Activated B cell treated with CpG ODN at 0.5 μM for 24 hours (primary cell): Measurements from ENCODE around the gene VEPH1. TPM values are rescaled to one million over a fixed set of nuclear protein-coding genes. Genes with fewer than 3 reads are reported as not detected.

Experiments
- ATAC-seq: fragments of 200-7000 bp; cut with Tn5 transposase; one replicate; pipeline ENCODE4 v1.10.0; 2021; ENCODE audit warnings: low read depth, mild to moderate bottlenecking, moderate library complexity
- CTCF ChIA-PET: fragments of 350-600 bp; sonication (Branson Sonifier 250); formaldehyde crosslinking; loops from one replicate; lab custom pipeline; 2021; ENCODE audit warnings: antibody characterized with exemption; lab: Charles Lee
- POLR2A ChIA-PET: fragments of 350-600 bp; sonication (Branson Sonifier 250); formaldehyde crosslinking; loops from one replicate; lab custom pipeline; 2021; ENCODE audit warnings: antibody characterized with exemption; lab: Charles Lee
- DNase-seq: peaks from one replicate; pipeline ENCODE4 v3.0.0; 2022
- H3K27ac Mint-ChIP-seq: one replicate; pipeline ENCODE4 v1.8.0; 2020; ENCODE audit warnings: mixed read lengths
- H3K27me3 Mint-ChIP-seq: one replicate; pipeline ENCODE4 v1.8.0; 2021; ENCODE audit warnings: mixed read lengths
- H3K36me3 Mint-ChIP-seq: one replicate; pipeline ENCODE4 v1.8.0; 2021; ENCODE audit warnings: low read depth, mixed read lengths
- H3K4me1 Mint-ChIP-seq: one replicate; pipeline ENCODE4 v1.8.0; 2021; ENCODE audit warnings: mixed read lengths
- H3K4me3 Mint-ChIP-seq: one replicate; pipeline ENCODE4 v1.8.0; 2020; ENCODE audit warnings: mild to moderate bottlenecking, mixed read lengths
- H3K9me3 Mint-ChIP-seq: one replicate; pipeline ENCODE4 v1.8.0; 2020; ENCODE audit warnings: mixed read lengths
- intact Hi-C: fragments of 100-400 bp; cut with micrococcal nuclease; formaldehyde crosslinking; loops from one replicate; pipeline ENCODE4 v1.15.1; 2024
- total RNA-seq: library from RNA; stranded (reverse); gene quantifications from 2 replicates; pipeline ENCODE4 v1.2.3, GENCODE V29; 2022
- TF ChIP-seq, protein P1 (sequence below): fragments of 200-600 bp; IDR thresholded peaks from one replicate; pipeline ENCODE4 v1.8.0; 2022; ENCODE audit warnings: antibody characterized with exemption, mild to moderate bottlenecking

The VEPH1 gene
- total RNA-seq, 1 donor from 2014 or later = not detected

DNA sequence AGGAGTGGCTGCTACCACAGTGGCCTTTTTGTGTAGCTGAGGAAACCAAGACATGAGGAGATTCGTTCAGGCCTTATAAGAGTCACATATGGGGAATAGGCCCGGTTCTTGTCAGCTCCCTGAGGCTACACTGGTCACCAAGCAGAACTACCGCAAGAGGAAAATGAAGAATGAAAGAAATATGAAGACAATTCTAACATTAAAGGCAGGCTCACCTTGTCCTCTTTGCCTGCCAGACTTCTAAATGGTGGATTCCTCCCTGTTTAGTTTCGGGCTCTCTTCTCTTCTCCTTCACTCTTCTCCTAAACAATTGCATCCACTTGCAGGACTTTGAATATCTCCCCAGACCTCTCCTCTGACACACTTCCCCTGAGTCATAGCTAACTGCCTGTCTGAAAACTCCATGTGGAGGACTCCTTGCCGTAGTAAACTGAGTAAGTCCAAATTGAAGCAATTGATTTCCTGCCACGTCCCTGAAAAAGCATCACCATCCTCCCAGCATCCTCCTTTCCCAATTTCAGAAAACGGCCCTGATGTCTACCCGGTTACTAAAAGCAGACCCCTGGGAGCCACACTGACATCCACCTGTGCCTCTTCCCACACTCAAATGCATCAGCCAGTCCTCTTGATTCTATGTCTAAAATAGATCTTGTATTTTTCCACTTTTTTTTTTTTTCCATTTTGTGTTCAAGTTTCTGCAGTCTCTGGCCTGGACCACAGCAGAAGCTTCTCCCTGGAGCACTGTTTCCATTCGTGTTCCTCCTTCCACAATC, 30.3 kb upstream of the VEPH1 start:
- Mint-ChIP-seq H3K4me3 (no peak overlapping the region), H3K4me1 (no peaks in the 10 kb centered on the region), H3K36me3 (no peaks in the 10 kb centered on the region), H3K9me3 (no peaks in the 10 kb centered on the region), H3K27ac (no peak overlapping the region), H3K27me3 (no peaks in the 10 kb centered on the region)
- ChIA-PET CTCF (interaction anchor here (0.6 to 2.3 kb wide), 7 partner anchors 8 to 1727 kb away, joined by 3 to 13 read pairs (median 3); no protein-coding TSS in a partner anchor), POLR2A (no interaction called here)
- intact Hi-C loops = loop anchor here (2.0 kb wide), 2 partner anchors 901 to 999 kb away; no protein-coding TSS in a partner anchor
- TF ChIP-seq, protein P1, sequence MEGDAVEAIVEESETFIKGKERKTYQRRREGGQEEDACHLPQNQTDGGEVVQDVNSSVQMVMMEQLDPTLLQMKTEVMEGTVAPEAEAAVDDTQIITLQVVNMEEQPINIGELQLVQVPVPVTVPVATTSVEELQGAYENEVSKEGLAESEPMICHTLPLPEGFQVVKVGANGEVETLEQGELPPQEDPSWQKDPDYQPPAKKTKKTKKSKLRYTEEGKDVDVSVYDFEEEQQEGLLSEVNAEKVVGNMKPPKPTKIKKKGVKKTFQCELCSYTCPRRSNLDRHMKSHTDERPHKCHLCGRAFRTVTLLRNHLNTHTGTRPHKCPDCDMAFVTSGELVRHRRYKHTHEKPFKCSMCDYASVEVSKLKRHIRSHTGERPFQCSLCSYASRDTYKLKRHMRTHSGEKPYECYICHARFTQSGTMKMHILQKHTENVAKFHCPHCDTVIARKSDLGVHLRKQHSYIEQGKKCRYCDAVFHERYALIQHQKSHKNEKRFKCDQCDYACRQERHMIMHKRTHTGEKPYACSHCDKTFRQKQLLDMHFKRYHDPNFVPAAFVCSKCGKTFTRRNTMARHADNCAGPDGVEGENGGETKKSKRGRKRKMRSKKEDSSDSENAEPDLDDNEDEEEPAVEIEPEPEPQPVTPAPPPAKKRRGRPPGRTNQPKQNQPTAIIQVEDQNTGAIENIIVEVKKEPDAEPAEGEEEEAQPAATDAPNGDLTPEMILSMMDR = no peak
- ATAC-seq = no peak
- DNase-seq = no peak

DNA sequence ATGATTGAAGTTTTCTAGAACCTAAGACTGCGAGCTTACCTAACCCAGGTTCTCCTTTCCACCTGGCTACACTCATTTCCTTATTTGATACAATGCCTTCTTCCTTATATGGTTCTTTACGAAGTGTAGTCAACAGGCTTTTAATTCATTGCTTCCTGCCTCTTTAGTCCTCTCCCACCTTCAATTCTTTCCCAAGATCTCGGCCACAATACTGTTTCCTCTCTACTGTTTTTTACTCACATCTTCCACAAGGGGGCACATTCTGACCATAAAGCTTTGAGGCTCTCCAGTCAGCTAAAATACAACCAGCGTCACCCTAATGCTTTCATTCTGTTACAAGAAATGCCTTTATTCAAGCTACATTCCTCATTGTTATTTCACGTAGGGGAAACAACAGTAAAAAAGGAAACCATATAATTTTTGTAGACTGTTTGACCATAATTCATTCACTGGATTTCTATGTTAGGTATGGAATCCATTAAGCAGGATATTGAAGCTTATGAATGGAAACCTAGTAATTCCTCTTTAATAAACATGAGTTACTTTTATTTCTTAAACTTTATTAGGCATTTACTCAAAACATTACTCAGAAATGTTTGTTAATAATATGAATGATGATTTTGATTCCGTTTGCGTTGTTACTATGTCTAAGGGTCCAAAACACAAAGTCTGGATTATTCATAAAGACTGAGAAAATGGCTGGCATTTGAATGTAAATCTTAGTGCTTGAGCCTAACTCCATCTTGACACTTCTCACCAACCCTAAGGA, 29.5 kb upstream of the VEPH1 start:
- POLR2A ChIA-PET = no interaction called here
- TF ChIP-seq, protein P1 = no peak
- H3K4me1 Mint-ChIP-seq = no peaks in the 10 kb centered on the region
- H3K36me3 Mint-ChIP-seq = no peaks in the 10 kb centered on the region
- no peak for ATAC-seq
- CTCF ChIA-PET = interaction anchor here (0.6 to 2.3 kb wide), 7 partner anchors 9 to 1727 kb away, joined by 3 to 13 read pairs (median 3); no protein-coding TSS in a partner anchor
- H3K4me3 Mint-ChIP-seq = no peak overlapping the region
- H3K9me3 Mint-ChIP-seq = no peaks in the 10 kb centered on the region
- no peaks in the 10 kb centered on the region for H3K27me3 Mint-ChIP-seq
- DNase-seq = no peak
- intact Hi-C loops = loop anchor here (1.0 to 2.0 kb wide), 3 partner anchors 40 to 1000 kb away; no protein-coding TSS in a partner anchor
- H3K27ac Mint-ChIP-seq = no peak overlapping the region

DNA sequence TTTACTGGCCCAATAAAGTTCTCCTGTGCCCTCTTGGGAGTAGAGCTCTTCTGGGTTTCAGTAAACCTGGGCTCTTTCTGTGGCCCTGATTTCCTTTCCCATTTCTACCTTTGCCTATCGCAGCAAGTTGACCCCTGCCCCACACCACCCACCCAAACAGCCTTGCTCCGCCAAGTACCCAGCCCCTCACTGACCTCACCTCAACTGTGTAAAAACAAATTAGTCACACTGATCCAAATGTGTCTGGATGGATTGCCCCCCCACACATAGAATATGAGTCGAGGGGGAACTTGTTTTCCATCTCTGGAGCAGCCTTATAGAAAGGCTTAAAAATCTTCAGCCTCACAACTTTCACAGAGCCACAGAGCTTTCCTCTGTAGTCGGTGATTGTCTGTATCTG, 28.6 kb upstream of the VEPH1 start:
- TF ChIP-seq, protein P1 = no peak
- POLR2A ChIA-PET = no interaction called here
- CTCF ChIA-PET = interaction anchor here (1.0 to 2.3 kb wide), 5 partner anchors 10 to 903 kb away, joined by 3 to 13 read pairs (median 7); no protein-coding TSS in a partner anchor
- Mint-ChIP-seq H3K36me3 (no peaks in the 10 kb centered on the region), H3K4me3 (no peak overlapping the region), H3K27me3 (no peaks in the 10 kb centered on the region), H3K4me1 (no peaks in the 10 kb centered on the region), H3K9me3 (no peaks in the 10 kb centered on the region), H3K27ac (no peak overlapping the region)
- intact Hi-C loops = loop anchor here (1.0 to 2.0 kb wide), 3 partner anchors 41 to 1001 kb away; no protein-coding TSS in a partner anchor
- no peak for DNase-seq
- no peak for ATAC-seq

DNA sequence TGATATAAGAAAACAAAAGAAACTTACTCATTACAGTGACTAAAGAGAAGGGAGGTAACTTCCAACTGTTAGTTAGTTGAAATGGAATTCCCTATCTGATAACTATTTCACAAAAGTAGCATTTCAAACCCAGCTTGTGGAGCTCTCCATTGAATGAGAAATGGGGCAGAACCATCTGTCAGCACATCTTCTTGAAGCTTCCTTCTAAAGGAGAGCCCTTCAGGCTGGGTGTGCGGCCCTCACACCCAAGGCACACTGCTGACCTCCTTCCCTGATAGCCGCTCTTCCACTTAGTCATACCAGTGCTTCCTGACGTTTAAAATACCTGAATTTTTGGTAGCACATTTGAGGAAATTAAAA, 28.1 kb upstream of the VEPH1 start:
- Mint-ChIP-seq H3K27me3 (no peaks in the 10 kb centered on the region), H3K36me3 (no peaks in the 10 kb centered on the region), H3K9me3 (no peaks in the 10 kb centered on the region), H3K4me1 (no peaks in the 10 kb centered on the region), H3K4me3 (no peak overlapping the region), H3K27ac (no peak overlapping the region)
- CTCF ChIA-PET = interaction anchor here (1.0 to 2.3 kb wide), 3 partner anchors 10 to 45 kb away, joined by 3 to 13 read pairs (median 3); no protein-coding TSS in a partner anchor
- TF ChIP-seq, protein P1 = no peak
- ATAC-seq = no peak
- POLR2A ChIA-PET = no interaction called here
- DNase-seq = no peak
- intact Hi-C loops = no loop called here
